OCI-LY7 (cell line): ENCODE measurements around the gene KCNA2.

Experiments
- EZH2phosphoT487 ChIP-seq: fragments of 200-600 bp; sonication (generic); IDR thresholded peaks from 2 replicates; pipeline ENCODE4 v1.6.1; 2018; ENCODE audit warnings: low read depth, borderline replicate concordance, mild to moderate bottlenecking, mixed run types, antibody characterized with exemption, low read length, moderate library complexity, mixed read lengths
- TF ChIP-seq, protein P1 (sequence below): fragments of 200-600 bp; sonication (generic); conservative IDR thresholded peaks from 2 replicates; pipeline ENCODE4 v1.5.1; 2014; ENCODE audit warnings: mild to moderate bottlenecking, antibody characterized with exemption, low read length, moderate library complexity, mixed read lengths

DNA sequence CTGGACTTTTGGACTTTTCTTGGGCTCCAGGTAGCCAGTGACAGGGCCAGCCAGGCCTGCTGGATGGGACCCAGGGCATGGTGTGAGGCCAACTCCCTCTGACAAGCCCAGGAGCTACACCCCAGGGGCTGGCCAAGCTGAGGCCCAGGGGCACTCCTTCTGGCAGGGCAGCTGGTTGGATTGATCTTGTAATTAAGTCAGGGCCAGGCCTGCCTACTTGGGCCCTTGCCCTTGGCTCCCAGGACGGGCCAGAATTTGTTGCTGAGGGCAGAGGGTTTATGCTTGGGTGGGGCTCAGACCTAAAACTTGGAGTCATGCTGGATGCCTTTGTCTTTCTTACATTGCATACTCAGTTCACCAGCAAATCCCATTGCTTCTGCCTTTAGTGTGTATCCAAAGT is 20.7 kb downstream of the KCNA2 start:
- TF ChIP-seq, protein P1, sequence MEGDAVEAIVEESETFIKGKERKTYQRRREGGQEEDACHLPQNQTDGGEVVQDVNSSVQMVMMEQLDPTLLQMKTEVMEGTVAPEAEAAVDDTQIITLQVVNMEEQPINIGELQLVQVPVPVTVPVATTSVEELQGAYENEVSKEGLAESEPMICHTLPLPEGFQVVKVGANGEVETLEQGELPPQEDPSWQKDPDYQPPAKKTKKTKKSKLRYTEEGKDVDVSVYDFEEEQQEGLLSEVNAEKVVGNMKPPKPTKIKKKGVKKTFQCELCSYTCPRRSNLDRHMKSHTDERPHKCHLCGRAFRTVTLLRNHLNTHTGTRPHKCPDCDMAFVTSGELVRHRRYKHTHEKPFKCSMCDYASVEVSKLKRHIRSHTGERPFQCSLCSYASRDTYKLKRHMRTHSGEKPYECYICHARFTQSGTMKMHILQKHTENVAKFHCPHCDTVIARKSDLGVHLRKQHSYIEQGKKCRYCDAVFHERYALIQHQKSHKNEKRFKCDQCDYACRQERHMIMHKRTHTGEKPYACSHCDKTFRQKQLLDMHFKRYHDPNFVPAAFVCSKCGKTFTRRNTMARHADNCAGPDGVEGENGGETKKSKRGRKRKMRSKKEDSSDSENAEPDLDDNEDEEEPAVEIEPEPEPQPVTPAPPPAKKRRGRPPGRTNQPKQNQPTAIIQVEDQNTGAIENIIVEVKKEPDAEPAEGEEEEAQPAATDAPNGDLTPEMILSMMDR = no peak
- no peak for TF ChIP-seq EZH2phosphoT487
